Testis (tissue), 3 donors: ENCODE measurements around the gene BABAM2. TPM values are rescaled to one million over a fixed set of nuclear protein-coding genes. Genes with fewer than 3 reads are reported as not detected.
A peak's percentile ranks its signal among the peaks of the same experiment; 100 is the strongest.

Experiments used
- DNase-seq: peaks from one replicate; pipeline ENCODE4 v3.0.0-alpha.2; 2019
- H3K27ac ChIP-seq, 2 donors: fragments of 200-600 bp; sonication (generic); one replicate each; pipeline ENCODE4 v1.5.1; 2019
- H3K27me3 ChIP-seq: fragments of 200-600 bp; sonication (generic); one replicate; pipeline ENCODE4 v1.5.1; 2019
- H3K36me3 ChIP-seq: fragments of 200-600 bp; sonication (generic); one replicate; pipeline ENCODE4 v1.5.1; 2017; ENCODE audit warnings: low read depth; ENCODE audit errors: missing control alignments
- H3K4me1 ChIP-seq: fragments of 200-600 bp; sonication (generic); one replicate; pipeline ENCODE4 v1.5.1; 2019
- H3K4me3 ChIP-seq, 2 donors: fragments of 200-600 bp; sonication (generic); one replicate each; pipeline ENCODE4 v1.5.1; 2017 to 2019
- H3K9me3 ChIP-seq: fragments of 200-600 bp; sonication (generic); one replicate; pipeline ENCODE4 v1.5.1; 2017
- POLR2A ChIP-seq: fragments of 450-650 bp; IDR thresholded peaks from one replicate; pipeline ENCODE4 v1.6.1; 2017; ENCODE audit warnings: antibody characterized with exemption, mild to moderate bottlenecking, moderate library complexity
- WGBS, 2 donors: methylation state at CpG; one replicate each; pipeline ENCODE4 v1.1.5; 2018; 5-methylcytosine and 5-hydroxymethylcytosine counted together
- intact Hi-C: fragments of 100-400 bp; cut with DNase I; formaldehyde crosslinking; loops from one replicate; pipeline ENCODE4 v1.15.1; 2023; ENCODE audit warnings: low total_unique reads
- polyA plus RNA-seq: library from polyadenylated mRNA; stranded (reverse); fragments of 350-450 nt; fragmentation: Illumina TruSeq; extraction: RNeasy Lipid Tissue Mini Kit (QIAGEN cat#74804); gene quantifications from one replicate; pipeline ENCODE4 v1.2.3, GENCODE V29; 2014; ENCODE audit warnings: low read depth, low replicate concordance; ENCODE audit not compliant: insufficient read depth
- total RNA-seq, 2 donors: library from RNA; depleted of rRNA; stranded (reverse); fragments of >200 nt; gene quantifications; one replicate each; pipeline ENCODE4 v1.2.3, GENCODE V29; 2016
- TF ChIP-seq, protein P1 (sequence below), 3 experiments: fragments of 450-650 bp in 2 of 3; fragments of 200-600 bp in 1 of 3; sonication (generic) in 1 of 3; IDR thresholded peaks; one replicate each; pipeline ENCODE4 v1.5.1; 2016 to 2019; ENCODE audit warnings: antibody characterized with exemption in 3 of 3, mild to moderate bottlenecking in 2 of 3, moderate library complexity in 1 of 3

BABAM2 gene
- total and polyA plus RNA-seq, 3 donors from 2014 or later: 49.2 to 70.6 (median 59.1) TPM

DNA sequence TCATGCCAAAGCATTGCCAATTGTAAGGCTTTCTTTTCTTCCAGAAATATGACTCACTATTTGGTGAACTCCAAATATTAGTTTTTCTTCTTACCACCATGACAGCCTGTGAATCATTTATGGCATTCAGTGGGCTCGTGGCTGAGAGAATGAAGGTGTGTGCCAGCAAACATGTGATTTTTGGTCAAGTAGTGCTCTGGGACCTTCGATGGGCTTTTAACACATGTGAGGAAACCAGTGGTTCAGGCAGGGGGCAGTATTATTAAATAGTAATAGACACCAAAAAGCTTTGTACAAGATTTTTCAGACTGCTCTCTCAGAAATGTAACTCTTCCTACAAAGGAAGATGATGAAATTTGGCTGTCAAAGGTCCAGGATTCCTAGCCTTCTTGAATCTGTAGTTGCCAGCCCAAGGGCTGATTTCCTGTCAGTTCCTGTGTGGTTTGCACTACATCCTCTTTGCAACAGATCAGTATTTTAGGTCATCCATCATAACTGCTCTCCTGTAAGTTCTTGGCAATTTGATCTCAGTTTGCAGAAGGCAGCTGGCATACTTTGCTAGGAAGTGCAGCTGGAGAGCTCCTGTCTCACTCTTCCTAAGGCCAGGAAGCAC, 64.3 kb downstream of the BABAM2 start:
- WGBS, 2 donors: 19 to 62% methylated on average over 2 of the region's 2 CpGs
- TF ChIP-seq POLR2A: no peak
- TF ChIP-seq, protein P1, sequence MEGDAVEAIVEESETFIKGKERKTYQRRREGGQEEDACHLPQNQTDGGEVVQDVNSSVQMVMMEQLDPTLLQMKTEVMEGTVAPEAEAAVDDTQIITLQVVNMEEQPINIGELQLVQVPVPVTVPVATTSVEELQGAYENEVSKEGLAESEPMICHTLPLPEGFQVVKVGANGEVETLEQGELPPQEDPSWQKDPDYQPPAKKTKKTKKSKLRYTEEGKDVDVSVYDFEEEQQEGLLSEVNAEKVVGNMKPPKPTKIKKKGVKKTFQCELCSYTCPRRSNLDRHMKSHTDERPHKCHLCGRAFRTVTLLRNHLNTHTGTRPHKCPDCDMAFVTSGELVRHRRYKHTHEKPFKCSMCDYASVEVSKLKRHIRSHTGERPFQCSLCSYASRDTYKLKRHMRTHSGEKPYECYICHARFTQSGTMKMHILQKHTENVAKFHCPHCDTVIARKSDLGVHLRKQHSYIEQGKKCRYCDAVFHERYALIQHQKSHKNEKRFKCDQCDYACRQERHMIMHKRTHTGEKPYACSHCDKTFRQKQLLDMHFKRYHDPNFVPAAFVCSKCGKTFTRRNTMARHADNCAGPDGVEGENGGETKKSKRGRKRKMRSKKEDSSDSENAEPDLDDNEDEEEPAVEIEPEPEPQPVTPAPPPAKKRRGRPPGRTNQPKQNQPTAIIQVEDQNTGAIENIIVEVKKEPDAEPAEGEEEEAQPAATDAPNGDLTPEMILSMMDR (IDR thresholded peaks at IDR 0.05): peak in 2 of 3 experiments; percentile 27 to 29
- Histone ChIP-seq H3K4me3 (no peak overlapping the region), H3K36me3 (no peaks in the 10 kb centered on the region), H3K27me3 (no peaks in the 10 kb centered on the region), H3K9me3 (no peaks in the 10 kb centered on the region), H3K4me1 (peaks cover 35% of the 10 kb centered on the region), H3K27ac (peak overlapping the region; percentile 59 to 68)
- peak; percentile 47 for DNase-seq
- intact Hi-C loops: loop anchor here (10.0 kb wide), 1 partner anchor 440 kb away; the partner anchor contains the start of gene FOSL2

DNA sequence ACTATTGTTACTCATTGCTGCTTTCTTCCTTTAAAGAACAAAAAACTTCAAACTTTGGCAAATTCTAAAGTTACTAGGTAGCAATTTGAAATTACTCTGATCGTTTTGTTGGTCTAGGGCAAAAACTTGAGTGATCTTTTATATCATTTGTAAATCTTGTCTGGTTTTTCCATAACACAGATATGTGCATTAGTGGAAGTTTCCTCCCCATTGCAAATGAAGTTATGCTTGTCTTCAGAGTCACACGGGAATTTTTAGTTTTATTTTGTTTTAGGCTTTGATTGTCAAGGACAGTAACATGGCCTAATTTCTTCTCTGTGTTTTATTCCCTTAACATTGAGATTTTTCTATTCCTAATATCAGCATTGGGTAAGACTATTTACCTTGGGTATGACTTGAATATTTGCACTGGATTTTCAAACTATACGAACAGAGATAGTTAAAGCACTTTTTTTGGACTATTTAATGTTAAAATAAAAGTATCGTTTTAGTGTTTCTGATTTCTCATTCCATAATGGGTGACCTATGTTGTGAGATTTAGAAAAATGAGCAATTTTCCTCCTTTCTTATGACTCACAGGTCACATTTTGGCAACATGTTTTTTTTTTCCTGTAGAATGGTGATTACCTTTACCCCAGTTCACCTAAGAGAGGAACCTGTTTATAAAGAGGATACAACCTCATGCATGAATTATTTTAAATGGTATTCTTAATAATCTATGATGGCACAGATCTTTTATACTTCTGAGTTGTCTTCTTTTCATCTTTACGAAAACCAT, 65.0 kb downstream of the BABAM2 start:
- WGBS, 2 donors: 48% methylated on average over 5 of the region's 5 CpGs
- Histone ChIP-seq H3K9me3 (no peaks in the 10 kb centered on the region), H3K27me3 (no peaks in the 10 kb centered on the region), H3K4me3 (no peak overlapping the region), H3K27ac (peak overlapping the region; percentile 59 to 68), H3K4me1 (peaks cover 42% of the 10 kb centered on the region), H3K36me3 (no peaks in the 10 kb centered on the region)
- DNase-seq: no peak
- TF ChIP-seq, protein P1 (IDR thresholded peaks at IDR 0.05): no peak
- no peak for TF ChIP-seq POLR2A
- intact Hi-C loops: loop anchor here (10.0 kb wide), 1 partner anchor 439 kb away; the partner anchor contains the start of gene FOSL2

DNA sequence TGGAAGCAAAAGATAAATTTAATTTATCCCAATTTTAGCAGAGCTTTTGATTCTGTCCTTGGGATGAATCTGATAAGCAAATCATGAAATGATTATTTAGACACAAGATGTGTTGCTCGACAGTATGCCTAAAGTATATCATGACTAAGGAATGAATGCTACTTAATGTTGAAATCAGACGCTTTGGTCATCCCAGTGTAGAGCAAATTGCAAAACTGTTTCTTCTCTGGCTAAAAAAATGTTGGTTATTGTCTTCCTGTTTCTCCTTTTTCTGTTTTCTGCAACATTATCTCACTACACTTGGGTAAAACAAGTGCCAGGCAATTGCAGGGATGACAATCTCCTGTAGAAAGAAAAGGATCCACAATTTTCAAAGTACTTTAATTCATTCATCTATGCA, 66.4 kb downstream of the BABAM2 start:
- Histone ChIP-seq H3K27ac (peak overlapping the region in 1 of 2 donors; percentile 29), H3K36me3 (no peaks in the 10 kb centered on the region), H3K27me3 (no peaks in the 10 kb centered on the region), H3K4me1 (peaks cover 47% of the 10 kb centered on the region), H3K9me3 (no peaks in the 10 kb centered on the region), H3K4me3 (no peak overlapping the region)
- no peak for TF ChIP-seq POLR2A
- TF ChIP-seq, protein P1 (IDR thresholded peaks at IDR 0.05): no peak
- intact Hi-C loops: loop anchor here (10.0 kb wide), 1 partner anchor 438 kb away; the partner anchor contains the start of gene FOSL2
- DNase-seq: no peak
- 60 to 66% methylated on average over 2 of the region's 2 CpGs for WGBS, 2 donors

DNA sequence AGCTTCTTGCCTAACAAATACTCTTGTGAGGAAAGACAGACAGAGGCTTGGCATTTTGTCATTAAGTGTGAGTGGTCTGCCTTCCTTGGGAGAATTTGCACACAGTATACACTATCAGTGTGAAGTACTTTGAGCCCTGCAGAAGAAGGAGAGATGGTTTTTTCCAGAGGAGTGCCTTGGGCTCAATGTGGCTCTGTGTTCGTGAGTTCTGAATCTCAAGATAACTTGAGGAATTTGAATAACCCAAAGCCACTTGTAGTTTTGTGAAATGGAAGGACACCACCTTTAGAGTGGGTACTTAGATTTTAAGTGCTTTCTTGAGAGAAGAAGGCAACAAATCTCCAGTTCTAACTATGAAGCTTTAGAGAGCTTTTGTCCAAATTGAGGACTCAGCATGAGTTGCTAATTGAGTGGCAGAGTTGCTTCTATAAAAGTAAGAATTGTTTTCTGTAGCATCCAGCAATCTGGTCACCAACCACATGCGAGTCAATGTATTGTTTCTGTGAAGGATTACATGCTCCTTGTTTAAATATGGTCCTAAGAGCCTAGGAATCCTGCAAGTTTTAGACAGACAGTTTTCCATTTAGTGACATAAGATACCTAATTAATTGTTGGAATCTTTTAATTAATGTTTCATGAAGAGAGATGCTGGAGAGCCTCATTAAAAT, 68.3 kb downstream of the BABAM2 start:
- no peak for DNase-seq
- no peaks in the 10 kb centered on the region for H3K36me3 ChIP-seq
- H3K27ac ChIP-seq: peak overlapping the region; percentile 69 to 72
- peaks cover 47% of the 10 kb centered on the region for H3K4me1 ChIP-seq
- no peaks in the 10 kb centered on the region for H3K9me3 ChIP-seq
- TF ChIP-seq, protein P1 (IDR thresholded peaks at IDR 0.05): no peak
- no peak for TF ChIP-seq POLR2A
- H3K4me3 ChIP-seq: no peak overlapping the region
- H3K27me3 ChIP-seq: no peaks in the 10 kb centered on the region
- 57 to 68% methylated on average over 2 of the region's 2 CpGs for WGBS, 2 donors
- intact Hi-C loops: loop anchor here (10.0 kb wide), 1 partner anchor 436 kb away; the partner anchor contains the start of gene FOSL2
